HL-60/S4 (cell line): Measurements from ENCODE around the gene LIPF.
"Not testable (repeated sequence)": the region's sequence is repeated elsewhere in the genome, so short reads cannot be mapped to it uniquely, and the experiment has no call there.

Experiments used
- in situ Hi-C: fragments of 300-500 bp; cut with MboI; formaldehyde crosslinking; loops from 2 replicates; pipeline ENCODE4 v1.14.3; 2022; ENCODE audit warnings: low sequenced_read_pairs

The LIPF gene

GRCh38 chr10:88676283-88677060, 12.2 kb downstream of the LIPF start:
- in situ Hi-C loops, result no loop called here

- in situ Hi-C loops, result no loop called here
Measured at GRCh38 chr10:88680958-88681357, 16.7 kb downstream of the LIPF start.

GRCh38 chr10:88682491-88682890, 18.2 kb downstream of the LIPF start:
- in situ Hi-C loops, result no loop called here

- in situ Hi-C loops, result no loop called here
Measured at GRCh38 chr10:88687853-88688467, 23.7 kb downstream of the LIPF start.

- in situ Hi-C loops, result no loop called here
Measured at GRCh38 chr10:88689366-88689765, 25.1 kb downstream of the LIPF start.

GRCh38 chr10:88693392-88694020, 29.3 kb downstream of the LIPF start:
- in situ Hi-C loops, result no loop called here

GRCh38 chr10:88702848-88703597, 38.8 kb downstream of the LIPF start:
- in situ Hi-C loops, result no loop called here

GRCh38 chr10:88705958-88706357, 41.7 kb downstream of the LIPF start, which contains the start of gene LIPK:
TSS of gene LIPK (plus strand) at chr10:88706249. CDS start at chr10:88724544, 18,295 bp downstream.
- in situ Hi-C loops, result no loop called here

- in situ Hi-C loops, result no loop called here
Measured at GRCh38 chr10:88707429-88708155, 43.4 kb downstream of the LIPF start.

GRCh38 chr10:88709361-88709760, 45.1 kb downstream of the LIPF start:
- in situ Hi-C loops, result not testable (repeated sequence)

- in situ Hi-C loops, result no loop called here
Measured at GRCh38 chr10:88715517-88715916, 51.3 kb downstream of the LIPF start.

- in situ Hi-C loops, result no loop called here
Measured at GRCh38 chr10:88721392-88721791, 57.1 kb downstream of the LIPF start.

GRCh38 chr10:88725798-88726197, 61.6 kb downstream of the LIPF start:
- in situ Hi-C loops, result no loop called here

- in situ Hi-C loops, result no loop called here
Measured at GRCh38 chr10:88728107-88728763, 64.0 kb downstream of the LIPF start.
